Lung (tissue), 12 donors: Measurements from ENCODE around the gene PRG2. TPM values are rescaled to one million over a fixed set of nuclear protein-coding genes. Genes with fewer than 3 reads are reported as not detected.

ENCODE experiments used
- ATAC-seq: fragments of 200-7000 bp; cut with Tn5 transposase; one replicate; pipeline ENCODE4 v1.9.1; 2020; ENCODE audit warnings: moderate number of reproducible peaks; ENCODE audit not compliant: insufficient read depth, low FRiP score
- DNase-seq, 3 donors: peaks; one replicate each; pipeline ENCODE4 v3.0.0-alpha.2; 2013 to 2017
- H3K27ac ChIP-seq, 2 donors: one replicate each; pipeline ENCODE4 v1.5.1; 2013; ENCODE audit warnings: mild to moderate bottlenecking in 2 of 2, moderate library complexity in 2 of 2, control low read depth in 1 of 2, inconsistent platforms in 1 of 2, low read depth in 1 of 2, low read length in 1 of 2
- H3K27me3 ChIP-seq, 3 donors: one replicate each; pipeline ENCODE4 v1.5.1; 2013; ENCODE audit warnings: low read length in 2 of 3; ENCODE audit not compliant: control insufficient read depth in 3 of 3, insufficient read depth in 3 of 3
- H3K36me3 ChIP-seq, 4 donors: one replicate each; pipeline ENCODE4 v1.5.1; 2013; ENCODE audit warnings: low read length in 4 of 4, mild to moderate bottlenecking in 1 of 4, moderate library complexity in 1 of 4; ENCODE audit not compliant: control insufficient read depth in 4 of 4, insufficient read depth in 4 of 4
- H3K4me1 ChIP-seq, 5 donors: one replicate each; pipeline ENCODE4 v1.5.1; 2013; ENCODE audit warnings: low read length in 5 of 5, mild to moderate bottlenecking in 2 of 5, moderate library complexity in 1 of 5; ENCODE audit not compliant: control insufficient read depth in 5 of 5, insufficient read depth in 5 of 5
- H3K4me3 ChIP-seq: one replicate; pipeline ENCODE4 v1.5.1; 2013; ENCODE audit warnings: mild to moderate bottlenecking, control low read depth, moderate library complexity
- H3K9ac ChIP-seq, 2 donors: one replicate each; pipeline ENCODE4 v1.5.1; 2013; ENCODE audit warnings: low read length in 2 of 2, control low read depth in 1 of 2; ENCODE audit not compliant: insufficient read depth in 1 of 2
- H3K9me3 ChIP-seq, 4 donors: one replicate each; pipeline ENCODE4 v1.5.1; 2013; ENCODE audit warnings: low read length in 3 of 4, mild to moderate bottlenecking in 1 of 4, moderate library complexity in 1 of 4; ENCODE audit not compliant: control insufficient read depth in 4 of 4, insufficient read depth in 3 of 4
- WGBS, 2 donors: extraction: QIAGEN DNeasy Blood & Tissue Kit; methylation state at CpG; one replicate each; pipeline ENCODE4 v1.1.7; 2013; 5-methylcytosine and 5-hydroxymethylcytosine counted together
- polyA plus RNA-seq, 2 donors: library from polyadenylated mRNA; stranded (reverse); fragments of 200-250 nt; gene quantifications; one replicate each; pipeline ENCODE4 v1.2.1, GENCODE V29; 2013
- total RNA-seq, 2 donors: library from RNA; depleted of rRNA in 1 of 2; stranded (reverse); fragments of >200 nt in 1 of 2; gene quantifications; one replicate each; pipeline ENCODE4 v1.2.1, GENCODE V29; 2014 to 2021
- TF ChIP-seq, protein P1 (sequence below): IDR thresholded peaks from 2 replicates; pipeline ENCODE4 v1.5.1; 2012; ENCODE audit warnings: mild to moderate bottlenecking; ENCODE audit errors: control extremely low read depth, extremely low read depth
- donor health status: control.
- donor health status: control.
- donor health status: Bipolar disorder and iron deficiency.
- donor health status: healthy.
- donor health status: DM: yes; HTN: yes; CAD: no.

PRG2 gene
- total and polyA plus RNA-seq, 4 donors, result 0.68 to 5.3 (median 0.83) TPM

DNA sequence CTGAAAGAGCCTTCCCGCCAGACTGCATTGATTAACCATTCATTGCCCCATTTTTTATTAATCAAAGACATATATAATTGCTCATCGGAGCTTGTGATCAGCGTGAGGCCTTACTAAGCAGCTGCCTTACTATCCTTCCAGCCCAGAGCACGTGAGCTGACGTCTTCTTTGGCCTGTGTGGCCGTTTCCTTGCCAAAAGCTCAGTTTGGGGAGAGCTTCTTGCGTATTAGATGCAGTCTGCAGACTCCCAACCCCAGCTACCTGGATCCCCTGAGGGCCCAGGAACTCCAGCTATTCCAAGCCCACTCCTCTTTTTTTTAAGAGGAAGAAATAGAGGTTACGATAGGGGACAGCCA lies 37.3 kb upstream of the PRG2 start:
- no peak overlapping the region for H3K4me3 ChIP-seq
- ATAC-seq, result no peak
- TF ChIP-seq, protein P1, sequence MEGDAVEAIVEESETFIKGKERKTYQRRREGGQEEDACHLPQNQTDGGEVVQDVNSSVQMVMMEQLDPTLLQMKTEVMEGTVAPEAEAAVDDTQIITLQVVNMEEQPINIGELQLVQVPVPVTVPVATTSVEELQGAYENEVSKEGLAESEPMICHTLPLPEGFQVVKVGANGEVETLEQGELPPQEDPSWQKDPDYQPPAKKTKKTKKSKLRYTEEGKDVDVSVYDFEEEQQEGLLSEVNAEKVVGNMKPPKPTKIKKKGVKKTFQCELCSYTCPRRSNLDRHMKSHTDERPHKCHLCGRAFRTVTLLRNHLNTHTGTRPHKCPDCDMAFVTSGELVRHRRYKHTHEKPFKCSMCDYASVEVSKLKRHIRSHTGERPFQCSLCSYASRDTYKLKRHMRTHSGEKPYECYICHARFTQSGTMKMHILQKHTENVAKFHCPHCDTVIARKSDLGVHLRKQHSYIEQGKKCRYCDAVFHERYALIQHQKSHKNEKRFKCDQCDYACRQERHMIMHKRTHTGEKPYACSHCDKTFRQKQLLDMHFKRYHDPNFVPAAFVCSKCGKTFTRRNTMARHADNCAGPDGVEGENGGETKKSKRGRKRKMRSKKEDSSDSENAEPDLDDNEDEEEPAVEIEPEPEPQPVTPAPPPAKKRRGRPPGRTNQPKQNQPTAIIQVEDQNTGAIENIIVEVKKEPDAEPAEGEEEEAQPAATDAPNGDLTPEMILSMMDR, result no peak
- H3K36me3 ChIP-seq, result peaks cover 0 to 11% (median 5%) of the 10 kb centered on the region in 4 donors
- H3K27me3 ChIP-seq, result no peaks in the 10 kb centered on the region
- peak overlapping the region in 1 of 2 donors; percentile 75 for H3K9ac ChIP-seq
- DNase-seq, result peak; percentile 50 to 86 (median 71)
- H3K27ac ChIP-seq, result peak overlapping the region; percentile 94 to 96
- 63 to 73% methylated on average over 8 of the region's 8 CpGs for WGBS, 2 donors
- H3K4me1 ChIP-seq, result peaks cover 7 to 40% (median 16%) of the 10 kb centered on the region in 5 donors
- H3K9me3 ChIP-seq, result no peaks in the 10 kb centered on the region

- WGBS, 2 donors, result 3 to 4% methylated on average over 39 of the region's 39 CpGs
- peaks cover 0 to 11% (median 6%) of the 10 kb centered on the region in 4 donors for H3K36me3 ChIP-seq
- H3K9ac ChIP-seq, result peak within 1 kb of the TSS; percentile 26 to 75
- peak within 1 kb of the TSS; percentile 94 to 96 for H3K27ac ChIP-seq
- no peaks in the 10 kb centered on the region for H3K27me3 ChIP-seq
- H3K4me1 ChIP-seq, result peaks cover 7 to 37% (median 16%) of the 10 kb centered on the region in 5 donors
- TF ChIP-seq, protein P1, result no peak
- ATAC-seq (peak; percentile 81), DNase-seq (peak; percentile 81 to 89 (median 81))
- H3K4me3 ChIP-seq, result peak within 1 kb of the TSS; percentile 59
- no peaks in the 10 kb centered on the region for H3K9me3 ChIP-seq
Observed at GRCh38 chr11:57426929-57427726, 36.7 kb upstream of the PRG2 start, which contains the start of gene SLC43A3. SLC43A3 (minus strand) TSS chr11:57427121; CDS start chr11:57426172, 949 bp downstream.

GRCh38 chr11:57426439-57426928 lies 36.0 kb upstream of the PRG2 start:
- Histone ChIP-seq H3K36me3 (peaks cover 0 to 11% (median 7%) of the 10 kb centered on the region in 4 donors), H3K9me3 (no peaks in the 10 kb centered on the region), H3K4me1 (peaks cover 7 to 35% (median 16%) of the 10 kb centered on the region in 5 donors), H3K9ac (peak overlapping the region; percentile 26 to 63), H3K4me3 (peak overlapping the region; percentile 59), H3K27me3 (no peaks in the 10 kb centered on the region), H3K27ac (peak overlapping the region; percentile 94 to 96)
- WGBS, 2 donors, result 13 to 17% methylated on average over 16 of the region's 16 CpGs
- TF ChIP-seq, protein P1, result no peak
- peak in 2 of 3 donors; percentile 24 to 41 for DNase-seq
- ATAC-seq, result no peak
